Retinal pigment epithelial cell (primary cell): Measurements from ENCODE around the gene C2CD3.

Source experiments
- DNase-seq: peaks from one replicate; pipeline ENCODE4 v3.0.0-alpha.2; 2010; ENCODE audit warnings: low read depth
- H3K4me3 ChIP-seq: 2 replicates; pipeline ENCODE4 v1.5.1; 2011; ENCODE audit warnings: mild to moderate bottlenecking, low read length, control low read depth, moderate library complexity
- CTCF ChIP-seq: conservative IDR thresholded peaks from 2 replicates; pipeline ENCODE4 v1.5.1; 2011; ENCODE audit warnings: low read depth, low read length, control low read depth, inconsistent platforms

Gene C2CD3

DNA sequence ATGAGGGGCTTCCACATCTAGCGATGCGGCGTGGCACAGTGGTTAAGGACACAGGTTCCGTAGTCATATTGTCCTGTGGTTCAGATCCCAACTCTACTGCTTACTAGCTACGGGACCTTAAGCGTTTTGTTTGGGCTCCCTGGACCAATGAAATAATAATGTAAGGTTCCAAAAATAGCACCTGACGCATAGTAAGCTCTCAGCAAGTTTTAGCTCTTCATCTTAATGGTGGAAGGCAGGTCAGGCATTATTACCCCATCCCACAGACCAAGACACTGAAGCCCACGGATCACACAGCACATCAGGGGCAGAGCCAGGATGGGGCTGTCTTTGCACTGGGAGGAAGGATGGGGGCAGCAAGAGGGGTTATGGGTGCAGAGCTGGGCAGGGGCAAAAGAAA lies 206.9 kb downstream of the C2CD3 start:
- TF ChIP-seq CTCF, result no peak
- no peak overlapping the region for H3K4me3 ChIP-seq
- no peak for DNase-seq
